ENCODE measurements around the gene ZEB1. TPM values are rescaled to one million over a fixed set of nuclear protein-coding genes. Genes with fewer than 3 reads are reported as not detected.
"Not testable (repeated sequence)": the region's sequence is repeated elsewhere in the genome, so short reads cannot be mapped to it uniquely, and the experiment has no call there.

The ZEB1 gene
- total RNA-seq, 1 experiment from 2014 or later, result 20.4 TPM

- in situ Hi-C loops (cut with HindIII; ENCODE audit: low pct_unique_long_range_greater_than_20kb, low sequenced_read_pairs), result no loop called here
- no peak for DNase-seq (ENCODE audit: low read depth)
Measured at GRCh38 chr10:31358688-31359330, 39.8 kb downstream of the ZEB1 start.

GRCh38 chr10:31359979-31360378 lies 41.0 kb downstream of the ZEB1 start:
- DNase-seq (ENCODE audit: low read depth), result no peak
- in situ Hi-C loops (cut with HindIII; ENCODE audit: low pct_unique_long_range_greater_than_20kb, low sequenced_read_pairs), result no loop called here

GRCh38 chr10:31361475-31361874 lies 42.5 kb downstream of the ZEB1 start:
- DNase-seq (ENCODE audit: low read depth); in situ Hi-C loops (cut with HindIII; ENCODE audit: low pct_unique_long_range_greater_than_20kb, low sequenced_read_pairs): not testable (repeated sequence)

GRCh38 chr10:31362023-31362641 lies 43.1 kb downstream of the ZEB1 start:
- DNase-seq (ENCODE audit: low read depth), result no peak
- in situ Hi-C loops (cut with HindIII; ENCODE audit: low pct_unique_long_range_greater_than_20kb, low sequenced_read_pairs), result no loop called here

GRCh38 chr10:31363696-31364095 lies 44.7 kb downstream of the ZEB1 start:
- in situ Hi-C loops (cut with HindIII; ENCODE audit: low pct_unique_long_range_greater_than_20kb, low sequenced_read_pairs); DNase-seq (ENCODE audit: low read depth): not testable (repeated sequence)

- DNase-seq (ENCODE audit: low read depth); in situ Hi-C loops (cut with HindIII; ENCODE audit: low pct_unique_long_range_greater_than_20kb, low sequenced_read_pairs): not testable (repeated sequence)
Measured at GRCh38 chr10:31364238-31364637, 45.2 kb downstream of the ZEB1 start.

DNA sequence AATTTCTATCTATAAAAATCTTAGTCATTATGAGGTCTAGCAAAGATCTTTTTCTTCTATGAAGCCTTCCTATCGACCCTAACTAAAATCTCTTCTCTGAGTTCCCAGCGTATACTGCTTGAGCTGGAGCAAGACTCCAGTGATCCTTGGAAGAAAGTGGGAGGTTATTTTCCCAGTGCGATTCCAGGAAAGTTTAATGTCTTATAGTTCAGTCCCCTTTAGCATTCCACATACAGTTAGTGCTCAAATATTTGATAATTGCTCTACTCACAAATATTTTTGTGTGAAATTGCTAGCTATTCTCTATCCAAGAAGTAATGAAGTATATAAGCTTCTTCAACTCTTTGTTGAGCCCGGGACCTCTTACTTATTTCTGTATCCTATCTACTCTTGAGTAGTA lies 47.7 kb downstream of the ZEB1 start:
- DNase-seq (ENCODE audit: low read depth), result no peak
- in situ Hi-C loops (cut with HindIII; ENCODE audit: low pct_unique_long_range_greater_than_20kb, low sequenced_read_pairs), result no loop called here

- no peak for DNase-seq (ENCODE audit: low read depth)
- in situ Hi-C loops (cut with HindIII; ENCODE audit: low pct_unique_long_range_greater_than_20kb, low sequenced_read_pairs), result no loop called here
Measured at GRCh38 chr10:31368724-31369123, 49.7 kb downstream of the ZEB1 start.

DNA sequence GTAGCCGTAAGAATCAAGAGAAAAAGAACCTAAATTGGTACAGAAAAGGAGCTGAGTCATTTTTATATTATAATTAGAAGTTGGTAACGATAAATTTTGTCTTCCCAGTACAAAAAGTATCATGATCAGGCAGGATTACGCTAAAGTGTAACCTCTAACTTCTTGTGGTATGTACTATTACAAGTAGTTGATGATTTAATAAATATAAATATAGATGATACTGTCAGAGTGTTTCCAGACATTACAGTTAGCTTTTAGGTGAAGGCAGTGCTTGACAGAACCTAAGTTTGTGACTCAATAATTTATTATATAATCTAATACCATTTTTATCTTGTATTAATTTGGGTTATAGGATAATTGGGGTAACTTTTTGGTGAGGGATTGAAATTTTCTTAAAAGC lies 53.4 kb downstream of the ZEB1 start:
- DNase-seq (ENCODE audit: low read depth), result no peak
- in situ Hi-C loops (cut with HindIII; ENCODE audit: low pct_unique_long_range_greater_than_20kb, low sequenced_read_pairs), result no loop called here

- no peak for DNase-seq (ENCODE audit: low read depth)
- in situ Hi-C loops (cut with HindIII; ENCODE audit: low pct_unique_long_range_greater_than_20kb, low sequenced_read_pairs), result no loop called here
Measured at GRCh38 chr10:31374146-31374696, 55.2 kb downstream of the ZEB1 start.

- DNase-seq (ENCODE audit: low read depth), result no peak
Measured at GRCh38 chr10:31381171-31381570, 62.2 kb downstream of the ZEB1 start.

GRCh38 chr10:31381766-31382316 lies 62.8 kb downstream of the ZEB1 start:
- in situ Hi-C loops (cut with HindIII; ENCODE audit: low pct_unique_long_range_greater_than_20kb, low sequenced_read_pairs), result no loop called here
- DNase-seq (ENCODE audit: low read depth), result no peak

More at GRCh38 chr10:31381171-31381570, 62.2 kb downstream of the ZEB1 start:
- in situ Hi-C loops (cut with HindIII; ENCODE audit: low pct_unique_long_range_greater_than_20kb, low sequenced_read_pairs), result no loop called here

DNA sequence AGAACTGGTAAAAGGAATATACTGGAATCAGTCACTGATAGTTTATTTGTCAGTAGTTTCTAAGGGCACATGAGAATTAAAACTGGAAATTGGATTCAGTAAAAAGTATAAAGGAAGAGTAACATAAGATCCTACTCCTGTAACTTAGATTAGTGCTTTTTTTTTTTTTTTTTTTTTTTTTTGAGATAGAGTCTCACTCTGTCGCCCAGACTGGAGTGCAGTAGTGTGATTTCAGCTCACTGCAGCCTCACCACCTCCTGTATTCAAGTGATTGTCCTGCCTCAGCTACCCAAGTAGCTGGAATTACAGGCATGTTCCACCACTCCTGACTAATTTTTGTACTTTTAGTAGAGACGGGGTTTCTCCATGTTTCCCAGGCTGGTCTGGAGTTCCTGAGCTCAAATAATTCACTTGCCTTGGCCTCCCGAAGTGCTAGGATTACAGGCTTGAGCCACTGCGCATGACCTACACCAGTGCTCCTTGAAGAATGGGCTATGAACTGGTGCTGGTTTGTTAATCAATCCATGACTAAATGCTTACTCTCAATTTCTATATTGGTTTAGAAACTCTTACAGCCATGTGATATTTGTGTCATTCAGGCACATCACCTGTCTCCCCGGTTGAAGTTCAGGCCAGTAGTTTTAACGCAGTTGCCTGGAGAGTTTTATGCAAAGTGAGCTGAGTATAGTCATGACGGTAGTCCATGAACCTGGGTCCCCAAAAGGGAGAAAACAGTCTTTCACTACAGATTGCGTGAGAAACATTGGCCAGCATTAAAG lies 65.0 kb downstream of the ZEB1 start:
- no peak for DNase-seq (ENCODE audit: low read depth)
- in situ Hi-C loops (cut with HindIII; ENCODE audit: low pct_unique_long_range_greater_than_20kb, low sequenced_read_pairs), result no loop called here

DNA sequence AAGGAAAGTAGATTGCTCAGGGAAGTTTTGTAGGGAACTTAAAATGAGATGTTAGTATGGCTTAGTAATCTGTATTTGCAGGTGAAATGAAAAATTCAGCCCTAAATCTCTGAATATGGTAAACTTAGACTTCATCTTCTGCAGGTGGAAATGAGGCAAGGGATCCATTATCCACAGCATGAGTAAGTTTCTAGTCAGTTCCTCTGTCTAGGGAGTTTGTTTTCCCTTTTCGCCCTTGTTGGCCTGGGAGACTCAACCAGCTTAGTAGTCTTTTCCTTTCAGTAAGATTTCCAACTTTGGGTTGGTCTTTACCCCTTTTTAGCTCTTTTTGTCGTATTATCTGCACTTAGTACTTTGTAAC lies 65.6 kb downstream of the ZEB1 start:
- no peak for DNase-seq (ENCODE audit: low read depth)
- in situ Hi-C loops (cut with HindIII; ENCODE audit: low pct_unique_long_range_greater_than_20kb, low sequenced_read_pairs), result no loop called here

GRCh38 chr10:31390804-31391203 lies 71.8 kb downstream of the ZEB1 start:
- no peak for DNase-seq (ENCODE audit: low read depth)
- in situ Hi-C loops (cut with HindIII; ENCODE audit: low pct_unique_long_range_greater_than_20kb, low sequenced_read_pairs), result no loop called here

DNA sequence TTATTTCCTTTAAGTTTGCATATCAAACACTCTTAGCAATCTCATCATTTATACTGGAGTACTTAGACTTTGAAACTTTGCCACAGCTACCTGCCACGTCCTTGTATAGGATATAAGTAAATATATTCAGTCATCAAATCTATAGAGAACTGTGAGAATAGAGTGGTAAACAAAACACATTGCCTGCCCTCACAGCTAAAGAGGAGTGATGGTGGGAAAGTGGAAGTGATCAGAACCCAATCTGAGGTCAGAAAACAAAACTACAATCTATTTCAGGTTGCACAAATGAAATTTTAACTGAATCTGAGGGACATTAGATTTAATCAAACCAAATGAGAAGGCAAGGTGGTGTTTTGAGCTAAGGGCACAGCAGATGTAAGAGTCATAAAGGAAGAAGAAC lies 74.8 kb downstream of the ZEB1 start:
- in situ Hi-C loops (cut with HindIII; ENCODE audit: low pct_unique_long_range_greater_than_20kb, low sequenced_read_pairs), result no loop called here
- no peak for DNase-seq (ENCODE audit: low read depth)

- in situ Hi-C loops (cut with HindIII; ENCODE audit: low pct_unique_long_range_greater_than_20kb, low sequenced_read_pairs), result no loop called here
- no peak for DNase-seq (ENCODE audit: low read depth)
Measured at GRCh38 chr10:31395695-31396094, 76.7 kb downstream of the ZEB1 start.

DNA sequence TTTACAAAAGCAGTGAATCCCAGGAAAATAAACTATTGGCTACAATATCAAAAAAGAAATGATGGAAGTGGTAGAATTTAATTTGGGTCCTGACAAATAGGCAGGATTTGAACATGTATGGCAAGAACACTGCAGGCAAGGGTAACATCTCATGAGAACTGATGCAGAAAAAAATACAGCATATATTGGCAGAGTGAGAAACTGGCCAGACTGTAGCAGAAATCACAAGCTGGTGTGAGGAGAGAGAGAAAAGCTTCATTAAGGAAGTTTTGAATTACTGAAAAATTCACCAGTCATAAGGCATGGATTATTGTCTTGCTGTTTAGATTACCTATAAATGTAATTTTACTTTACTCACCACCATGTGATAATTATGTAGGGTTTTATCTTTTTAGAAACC lies 77.4 kb downstream of the ZEB1 start:
- in situ Hi-C loops (cut with HindIII; ENCODE audit: low pct_unique_long_range_greater_than_20kb, low sequenced_read_pairs), result no loop called here
- no peak for DNase-seq (ENCODE audit: low read depth)

DNA sequence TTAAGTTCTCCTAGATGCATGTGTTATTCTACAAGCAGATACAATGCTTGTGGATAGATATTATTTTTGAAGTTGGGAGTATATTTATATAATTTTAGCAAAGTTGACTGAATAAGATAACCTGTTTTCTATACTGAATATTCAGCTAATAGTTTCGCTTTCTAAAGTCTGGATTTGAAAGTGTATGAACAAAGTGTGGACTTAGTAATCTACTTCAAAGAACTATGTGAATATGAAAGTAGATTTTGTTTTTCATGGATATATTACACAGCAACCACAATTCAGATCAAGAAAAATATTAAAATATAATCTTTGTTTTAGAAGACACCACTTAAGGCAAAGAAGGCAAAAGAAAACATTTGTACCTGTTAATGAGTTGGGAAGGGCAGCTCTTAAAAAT lies 78.8 kb downstream of the ZEB1 start:
- DNase-seq (ENCODE audit: low read depth), result no peak
- in situ Hi-C loops (cut with HindIII; ENCODE audit: low pct_unique_long_range_greater_than_20kb, low sequenced_read_pairs), result no loop called here

Data from Caki2 (cell line).